Lower lobe of right lung (tissue), 2 donors: ENCODE results near the gene TMC2. TPM values are rescaled to one million over a fixed set of nuclear protein-coding genes. Genes with fewer than 3 reads are reported as not detected.

Source experiments
- ATAC-seq, 2 donors: fragments of 200-7000 bp; cut with Tn5 transposase; one replicate each; pipeline ENCODE4 v1.9.1; 2020 to 2022; ENCODE audit warnings: mild to moderate bottlenecking in 2 of 2, moderate library complexity in 2 of 2
- DNase-seq: peaks from one replicate; pipeline ENCODE4 v3.0.0-alpha.2; 2020
- H3K27ac ChIP-seq: fragments of 200-600 bp; one replicate; pipeline ENCODE4 v1.8.0; 2022
- H3K27me3 ChIP-seq: fragments of 200-600 bp; one replicate; pipeline ENCODE4 v1.8.0; 2022; ENCODE audit warnings: low read depth
- H3K36me3 ChIP-seq: fragments of 200-600 bp; one replicate; pipeline ENCODE4 v1.8.0; 2022; ENCODE audit warnings: mild to moderate bottlenecking
- H3K4me1 ChIP-seq: fragments of 200-600 bp; one replicate; pipeline ENCODE4 v1.8.0; 2022
- H3K4me3 ChIP-seq: fragments of 200-600 bp; one replicate; pipeline ENCODE4 v1.8.0; 2022; ENCODE audit warnings: mild to moderate bottlenecking
- H3K9me3 ChIP-seq: fragments of 200-600 bp; one replicate; pipeline ENCODE4 v1.8.0; 2022
- intact Hi-C: fragments of 100-400 bp; cut with DNase I; formaldehyde crosslinking; loops from one replicate; pipeline ENCODE4 v1.11.0; 2022
- total RNA-seq: library from RNA; stranded (reverse); fragmentation: NEBNext Ultra II Directional; extraction: Animal tissue kit (Norgen Biotek cat#: 25700); gene quantifications from one replicate; pipeline ENCODE4 v1.2.1, GENCODE V29; 2021
- TF ChIP-seq, protein P1 (sequence below): fragments of 200-600 bp; IDR thresholded peaks from one replicate; pipeline ENCODE4 v1.8.0; 2022; ENCODE audit warnings: antibody characterized with exemption, mild to moderate bottlenecking
- donor health status: DM: no; HTN: yes; CAD: no; lungs with severe emphysema.

TMC2 gene
- total RNA-seq, 1 donor from 2014 or later = 0.92 TPM

DNA sequence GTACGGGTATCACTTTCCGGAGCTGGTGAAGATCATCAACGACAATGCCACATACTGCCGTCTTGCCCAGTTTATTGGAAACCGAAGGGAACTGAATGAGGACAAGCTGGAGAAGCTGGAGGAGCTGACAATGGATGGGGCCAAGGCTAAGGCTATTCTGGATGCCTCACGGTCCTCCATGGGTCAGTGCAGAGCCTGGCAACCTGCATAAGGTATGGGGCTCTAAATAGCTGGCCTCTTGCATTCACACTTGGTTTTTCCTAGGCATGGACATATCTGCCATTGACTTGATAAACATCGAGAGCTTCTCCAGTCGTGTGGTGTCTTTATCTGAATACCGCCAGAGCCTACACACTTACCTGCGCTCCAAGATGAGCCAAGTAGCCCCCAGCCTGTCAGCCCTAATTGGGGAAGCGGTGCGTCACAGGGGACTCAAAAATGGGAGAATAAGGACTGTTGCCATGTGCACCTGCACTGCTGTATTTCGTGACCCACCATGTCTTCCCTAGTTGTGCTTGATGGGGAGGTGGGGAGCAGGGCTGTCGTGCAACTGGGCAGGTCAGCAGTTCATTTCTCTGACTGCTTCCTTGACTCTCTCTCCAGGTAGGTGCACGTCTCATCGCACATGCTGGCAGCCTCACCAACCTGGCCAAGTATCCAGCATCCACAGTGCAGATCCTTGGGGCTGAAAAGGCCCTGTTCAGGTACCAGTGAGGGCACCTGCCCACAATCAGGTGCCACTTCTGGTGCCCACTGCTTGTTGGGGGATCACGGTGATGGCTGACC, 119.2 kb downstream of the TMC2 start:
- Histone ChIP-seq H3K27me3 (no peaks in the 10 kb centered on the region), H3K27ac (no peak overlapping the region), H3K9me3 (no peaks in the 10 kb centered on the region), H3K36me3 (peaks cover 69% of the 10 kb centered on the region), H3K4me1 (peaks cover 26% of the 10 kb centered on the region), H3K4me3 (no peak overlapping the region)
- DNase-seq = no peak
- TF ChIP-seq, protein P1, sequence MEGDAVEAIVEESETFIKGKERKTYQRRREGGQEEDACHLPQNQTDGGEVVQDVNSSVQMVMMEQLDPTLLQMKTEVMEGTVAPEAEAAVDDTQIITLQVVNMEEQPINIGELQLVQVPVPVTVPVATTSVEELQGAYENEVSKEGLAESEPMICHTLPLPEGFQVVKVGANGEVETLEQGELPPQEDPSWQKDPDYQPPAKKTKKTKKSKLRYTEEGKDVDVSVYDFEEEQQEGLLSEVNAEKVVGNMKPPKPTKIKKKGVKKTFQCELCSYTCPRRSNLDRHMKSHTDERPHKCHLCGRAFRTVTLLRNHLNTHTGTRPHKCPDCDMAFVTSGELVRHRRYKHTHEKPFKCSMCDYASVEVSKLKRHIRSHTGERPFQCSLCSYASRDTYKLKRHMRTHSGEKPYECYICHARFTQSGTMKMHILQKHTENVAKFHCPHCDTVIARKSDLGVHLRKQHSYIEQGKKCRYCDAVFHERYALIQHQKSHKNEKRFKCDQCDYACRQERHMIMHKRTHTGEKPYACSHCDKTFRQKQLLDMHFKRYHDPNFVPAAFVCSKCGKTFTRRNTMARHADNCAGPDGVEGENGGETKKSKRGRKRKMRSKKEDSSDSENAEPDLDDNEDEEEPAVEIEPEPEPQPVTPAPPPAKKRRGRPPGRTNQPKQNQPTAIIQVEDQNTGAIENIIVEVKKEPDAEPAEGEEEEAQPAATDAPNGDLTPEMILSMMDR = no peak
- intact Hi-C loops = no loop called here
- no peak for ATAC-seq

- intact Hi-C loops = no loop called here
- TF ChIP-seq, protein P1 = no peak
- H3K27ac ChIP-seq = no peak overlapping the region
- DNase-seq = no peak
- no peaks in the 10 kb centered on the region for H3K27me3 ChIP-seq
- H3K4me3 ChIP-seq = no peak overlapping the region
- H3K9me3 ChIP-seq = no peaks in the 10 kb centered on the region
- peaks cover 19% of the 10 kb centered on the region for H3K4me1 ChIP-seq
- H3K36me3 ChIP-seq = peaks cover 80% of the 10 kb centered on the region
- ATAC-seq = no peak
These were observed 120.2 kb downstream of the TMC2 start for GRCh38 chr20:2656471-2657117.

- Histone ChIP-seq H3K27ac (no peak overlapping the region), H3K9me3 (no peaks in the 10 kb centered on the region), H3K36me3 (peaks cover 86% of the 10 kb centered on the region), H3K4me1 (peaks cover 18% of the 10 kb centered on the region), H3K27me3 (no peaks in the 10 kb centered on the region), H3K4me3 (no peak overlapping the region)
- TF ChIP-seq, protein P1 = no peak
- ATAC-seq = no peak
- no peak for DNase-seq
- intact Hi-C loops = no loop called here
These were observed 120.9 kb downstream of the TMC2 start for GRCh38 chr20:2657241-2657640.

- no peaks in the 10 kb centered on the region for H3K27me3 ChIP-seq
- H3K4me1 ChIP-seq = peaks cover 18% of the 10 kb centered on the region
- H3K4me3 ChIP-seq = no peak overlapping the region
- no peak overlapping the region for H3K27ac ChIP-seq
- H3K9me3 ChIP-seq = no peaks in the 10 kb centered on the region
- intact Hi-C loops = no loop called here
- DNase-seq (no peak), ATAC-seq (no peak)
- TF ChIP-seq, protein P1 = no peak
- H3K36me3 ChIP-seq = peaks cover 90% of the 10 kb centered on the region
These were observed 121.3 kb downstream of the TMC2 start for GRCh38 chr20:2657674-2658073.

DNA sequence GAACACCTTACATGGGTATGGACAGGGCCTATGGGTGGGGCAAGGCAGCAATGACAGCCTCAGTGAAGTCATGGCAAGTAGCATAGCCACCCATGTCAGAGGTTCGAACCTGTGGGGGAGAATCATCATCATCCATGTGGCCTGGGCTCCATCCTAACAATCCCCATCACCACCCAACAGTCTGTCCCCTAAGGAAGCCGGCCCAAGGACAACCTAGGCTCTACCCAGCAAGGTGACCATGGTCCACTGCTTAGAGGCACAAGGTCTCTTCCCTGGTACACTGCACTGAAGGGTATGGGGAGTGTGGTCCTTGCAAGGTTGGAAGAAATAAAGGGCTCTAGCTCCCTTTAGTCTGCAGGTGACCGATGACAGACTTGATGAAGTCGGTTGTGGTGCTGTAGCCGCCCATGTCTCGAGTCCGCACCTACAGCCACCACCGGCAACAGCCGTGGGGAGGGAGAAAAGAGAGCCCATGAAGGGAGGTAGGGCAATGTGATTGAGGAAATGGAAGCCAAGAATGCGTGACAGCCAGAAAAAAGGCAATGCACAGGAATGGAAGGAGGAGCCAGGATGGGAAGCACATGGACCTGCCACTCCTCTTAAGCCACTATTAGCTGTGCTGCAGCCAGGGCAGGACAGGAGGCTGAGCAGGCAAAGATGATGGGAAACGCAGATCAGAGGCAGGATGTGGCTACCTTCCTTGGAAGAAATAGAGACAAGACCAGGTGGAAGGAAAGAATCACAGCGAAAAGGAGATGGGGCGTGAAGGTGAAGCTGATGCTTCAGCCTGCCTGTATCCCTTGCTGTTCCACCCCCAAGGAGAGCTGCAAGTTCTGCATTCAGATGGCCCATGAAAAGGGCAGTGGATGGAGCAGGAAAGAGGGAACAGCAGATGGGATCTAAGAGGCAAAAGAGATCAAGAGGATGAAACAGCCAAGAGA, 122.3 kb downstream of the TMC2 start:
- ATAC-seq (no peak), DNase-seq (no peak)
- intact Hi-C loops = no loop called here
- Histone ChIP-seq H3K27ac (no peak overlapping the region), H3K27me3 (no peaks in the 10 kb centered on the region), H3K36me3 (peaks cover 92% of the 10 kb centered on the region), H3K4me3 (no peak overlapping the region), H3K9me3 (no peaks in the 10 kb centered on the region), H3K4me1 (peaks cover 20% of the 10 kb centered on the region)
- TF ChIP-seq, protein P1 = no peak
